OCI-LY3 (cell line): ENCODE data around the gene PRAMEF18.
"Not testable (repeated sequence)": the region's sequence is repeated elsewhere in the genome, so short reads cannot be mapped to it uniquely, and the experiment has no call there.

Source experiments
- H2AFZ ChIP-seq: fragments of 200-600, 300-600 bp; shearing (Covaris generic); 2 replicates; pipeline ENCODE4 v1.6.0; 2014; ENCODE audit warnings: antibody characterized with exemption, low read depth, low read length
- H3K27ac ChIP-seq: fragments of 200-600, 300-600 bp; sonication (generic); 2 replicates; pipeline ENCODE4 v1.5.1; 2014; ENCODE audit warnings: mild to moderate bottlenecking, low read length, moderate library complexity, mixed read lengths
- H3K27me3 ChIP-seq: fragments of 200-600, 300-600 bp; sonication (generic); 2 replicates; pipeline ENCODE4 v1.6.1; 2014; ENCODE audit warnings: low read depth, low read length, mixed read lengths
- H3K36me3 ChIP-seq: fragments of 200-600, 300-600 bp; sonication (generic); replicated peaks from 2 replicates; pipeline ENCODE3; 2014; ENCODE audit warnings: low read depth, low read length, mixed read lengths
- H3K4me1 ChIP-seq: fragments of 300-600, 200-600 bp; sonication (generic); 2 replicates; pipeline ENCODE4 v1.6.1; 2014; ENCODE audit warnings: low read length, mixed read lengths
- H3K4me2 ChIP-seq: fragments of 200-600, 300-600 bp; sonication (generic); 2 replicates; pipeline ENCODE4 v1.6.1; 2014; ENCODE audit warnings: low read length, mixed read lengths
- H3K4me3 ChIP-seq: fragments of 300-600, 200-600 bp; sonication (generic); 2 replicates; pipeline ENCODE4 v1.5.1; 2014; ENCODE audit warnings: antibody characterized with exemption, mild to moderate bottlenecking, low read length, moderate library complexity
- H3K79me2 ChIP-seq: fragments of 300-600, 200-600 bp; shearing (Covaris generic); 2 replicates; pipeline ENCODE4 v1.6.1; 2014; ENCODE audit warnings: mild to moderate bottlenecking, low read length, mixed read lengths
- H3K9ac ChIP-seq: fragments of 300-600, 200-600 bp; shearing (Covaris generic); 2 replicates; pipeline ENCODE4 v1.6.0; 2014; ENCODE audit warnings: mild to moderate bottlenecking, low read length, moderate library complexity
- H3K9me3 ChIP-seq: fragments of 200-600, 300-600 bp; shearing (Covaris generic); 2 replicates; pipeline ENCODE4 v1.6.1; 2014; ENCODE audit warnings: low read length, mixed read lengths; ENCODE audit not compliant: insufficient read depth
- H4K20me1 ChIP-seq: fragments of 200-600, 300-600 bp; sonication (generic); 2 replicates; pipeline ENCODE4 v1.6.1; 2016; ENCODE audit warnings: low read length, mixed read lengths; ENCODE audit not compliant: insufficient read depth

PRAMEF18 gene, protein sequence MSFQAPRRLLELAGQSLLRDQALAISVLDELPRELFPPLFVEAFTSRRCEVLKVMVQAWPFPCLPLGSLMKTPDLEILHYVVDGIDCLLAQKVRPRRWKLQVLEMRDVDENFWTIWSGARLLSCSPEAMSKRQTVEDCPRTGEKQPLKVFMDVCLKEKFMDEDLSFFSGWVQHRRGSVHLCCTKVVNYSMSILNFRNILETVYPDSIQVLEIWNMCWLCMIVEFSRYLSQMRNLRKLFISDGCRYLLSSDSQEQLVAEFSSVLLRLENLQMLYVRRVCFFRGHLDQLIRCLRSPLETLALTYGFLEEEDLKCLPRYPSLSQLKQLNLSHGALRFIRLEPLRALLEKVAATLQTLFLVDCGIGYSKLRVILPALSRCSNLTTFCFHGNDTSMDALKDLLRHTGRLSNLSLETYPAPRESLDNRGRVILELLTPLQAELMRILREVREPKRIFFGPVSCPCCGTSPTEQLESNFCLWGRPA

DNA sequence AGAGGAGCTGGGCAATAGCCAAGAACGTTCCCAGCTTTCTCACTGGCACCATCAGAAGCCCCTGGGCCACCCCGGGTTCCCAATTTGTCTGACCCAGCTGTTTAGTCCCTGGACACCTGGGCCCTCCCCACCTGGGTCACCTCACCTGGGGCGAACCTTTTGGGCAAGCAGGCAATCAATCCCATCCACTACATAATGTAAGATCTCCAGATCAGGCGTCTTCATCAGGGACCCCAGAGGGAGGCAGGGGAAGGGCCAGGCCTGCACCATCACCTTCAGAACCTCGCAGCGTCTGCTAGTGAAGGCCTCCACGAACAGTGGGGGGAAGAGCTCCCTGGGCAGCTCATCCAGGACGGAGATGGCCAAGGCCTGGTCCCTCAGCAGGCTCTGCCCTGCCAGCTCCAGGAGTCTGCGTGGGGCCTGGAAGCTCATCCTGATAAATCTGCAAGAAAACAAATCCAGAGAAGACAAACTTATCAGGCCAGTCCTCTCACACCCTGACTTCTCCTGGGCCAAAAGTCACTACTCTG, at the start of gene PRAMEF18:
Gene PRAMEF18, minus strand, starts transcription at position 480 of the 530 bp plus-strand sequence. Its CDS starts 48 bp downstream, at position 432.
- H3K4me1 ChIP-seq, H3K9me3 ChIP-seq, H3K27me3 ChIP-seq, H3K27ac ChIP-seq, H3K9ac ChIP-seq, H3K4me2 ChIP-seq, H2AFZ ChIP-seq, H3K79me2 ChIP-seq, H4K20me1 ChIP-seq, H3K36me3 ChIP-seq, H3K4me3 ChIP-seq: not testable (repeated sequence)

DNA sequence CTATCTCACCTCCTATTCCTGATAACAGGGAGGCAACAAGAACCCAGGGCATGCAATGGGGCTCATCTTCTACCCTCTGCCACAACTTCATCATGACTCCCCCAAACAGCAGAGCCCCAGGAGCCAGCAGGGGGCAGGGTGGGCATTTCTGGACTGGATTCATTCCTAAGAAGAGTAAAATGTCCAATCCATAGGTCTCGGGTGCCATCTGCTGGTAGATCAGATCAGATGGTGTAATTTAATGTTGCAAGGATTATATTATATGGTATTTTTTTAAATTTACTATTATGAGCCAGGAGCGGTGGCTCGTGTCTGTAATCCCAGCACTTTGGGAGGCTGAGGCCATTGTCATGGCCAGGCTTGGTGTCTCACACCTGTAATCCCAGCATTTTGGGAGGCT, 39.2 kb upstream of the PRAMEF18 start:
- H3K9me3 ChIP-seq, H3K4me2 ChIP-seq, H3K79me2 ChIP-seq, H3K9ac ChIP-seq, H3K4me1 ChIP-seq, H3K27ac ChIP-seq, H3K4me3 ChIP-seq, H4K20me1 ChIP-seq, H2AFZ ChIP-seq, H3K27me3 ChIP-seq, H3K36me3 ChIP-seq: not testable (repeated sequence)

DNA sequence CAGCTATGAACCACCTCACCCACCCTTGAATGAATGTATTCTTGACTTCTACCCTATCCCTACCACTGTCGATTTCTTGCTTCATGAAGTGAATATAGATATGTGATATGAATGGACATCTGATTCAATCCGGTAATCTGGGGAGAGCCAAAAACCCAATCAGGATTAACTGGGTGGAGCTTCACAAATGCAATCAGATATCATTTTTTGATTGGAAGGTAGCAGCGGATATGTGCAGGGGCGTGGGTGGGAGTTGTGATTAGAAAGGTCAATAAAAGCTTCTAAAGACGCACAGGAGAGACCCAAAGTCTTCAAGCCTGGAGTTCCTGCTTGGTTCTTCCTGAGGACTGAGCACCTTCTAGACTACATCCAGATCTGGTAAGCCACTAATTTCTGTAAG, 27.9 kb upstream of the PRAMEF18 start, which contains the start of gene PRAMEF5:
Gene PRAMEF5, plus strand, starts transcription at position 301 of the 400 bp plus-strand sequence. CDS start 5,071 bp downstream, outside the sequence.
- not testable (repeated sequence) for H3K36me3 ChIP-seq, H2AFZ ChIP-seq, H3K27ac ChIP-seq, H4K20me1 ChIP-seq, H3K79me2 ChIP-seq, H3K9me3 ChIP-seq, H3K9ac ChIP-seq, H3K27me3 ChIP-seq, H3K4me2 ChIP-seq, H3K4me3 ChIP-seq, H3K4me1 ChIP-seq

DNA sequence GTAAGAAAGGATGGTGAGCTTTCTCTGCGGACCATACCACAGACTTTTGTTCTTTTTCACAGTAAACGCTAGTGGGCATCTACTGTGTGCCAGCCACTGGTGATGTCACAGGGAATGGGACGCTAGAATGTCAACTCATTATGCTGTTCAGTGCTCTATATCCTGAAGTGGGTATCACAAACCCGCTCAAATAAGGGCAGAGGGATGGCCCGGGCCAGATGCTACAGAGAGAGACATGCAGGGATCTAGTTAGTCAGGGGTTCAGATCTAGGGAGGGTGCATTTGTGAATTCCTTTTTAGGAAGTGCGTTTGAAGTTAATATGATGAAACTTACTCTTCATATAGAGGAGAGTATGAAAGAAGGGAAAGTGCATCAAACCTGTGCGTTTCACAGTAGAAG, 21.2 kb upstream of the PRAMEF18 start:
- H2AFZ ChIP-seq, H3K9me3 ChIP-seq, H3K79me2 ChIP-seq, H4K20me1 ChIP-seq, H3K9ac ChIP-seq, H3K4me1 ChIP-seq, H3K4me2 ChIP-seq, H3K27me3 ChIP-seq, H3K36me3 ChIP-seq, H3K4me3 ChIP-seq, H3K27ac ChIP-seq: not testable (repeated sequence)

DNA sequence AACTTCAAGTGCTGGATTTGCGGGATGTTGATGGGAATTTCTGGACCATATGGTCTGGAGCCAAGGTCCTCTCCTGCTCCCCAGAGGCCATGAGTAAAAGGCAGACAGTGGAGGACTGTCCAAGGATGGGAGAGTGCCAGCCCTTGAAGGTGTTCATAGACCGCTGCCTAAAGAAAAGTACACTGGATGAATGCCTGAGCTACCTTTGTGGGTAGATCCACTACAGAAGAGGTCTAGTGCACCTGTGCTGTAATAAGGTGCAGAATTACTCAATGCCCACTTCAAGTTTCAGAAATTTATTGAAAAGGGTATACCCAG, 20.6 kb upstream of the PRAMEF18 start:
- H3K9ac ChIP-seq, H4K20me1 ChIP-seq, H3K4me3 ChIP-seq, H3K79me2 ChIP-seq, H3K4me1 ChIP-seq, H3K4me2 ChIP-seq, H2AFZ ChIP-seq, H3K27ac ChIP-seq, H3K36me3 ChIP-seq, H3K9me3 ChIP-seq, H3K27me3 ChIP-seq: not testable (repeated sequence)

DNA sequence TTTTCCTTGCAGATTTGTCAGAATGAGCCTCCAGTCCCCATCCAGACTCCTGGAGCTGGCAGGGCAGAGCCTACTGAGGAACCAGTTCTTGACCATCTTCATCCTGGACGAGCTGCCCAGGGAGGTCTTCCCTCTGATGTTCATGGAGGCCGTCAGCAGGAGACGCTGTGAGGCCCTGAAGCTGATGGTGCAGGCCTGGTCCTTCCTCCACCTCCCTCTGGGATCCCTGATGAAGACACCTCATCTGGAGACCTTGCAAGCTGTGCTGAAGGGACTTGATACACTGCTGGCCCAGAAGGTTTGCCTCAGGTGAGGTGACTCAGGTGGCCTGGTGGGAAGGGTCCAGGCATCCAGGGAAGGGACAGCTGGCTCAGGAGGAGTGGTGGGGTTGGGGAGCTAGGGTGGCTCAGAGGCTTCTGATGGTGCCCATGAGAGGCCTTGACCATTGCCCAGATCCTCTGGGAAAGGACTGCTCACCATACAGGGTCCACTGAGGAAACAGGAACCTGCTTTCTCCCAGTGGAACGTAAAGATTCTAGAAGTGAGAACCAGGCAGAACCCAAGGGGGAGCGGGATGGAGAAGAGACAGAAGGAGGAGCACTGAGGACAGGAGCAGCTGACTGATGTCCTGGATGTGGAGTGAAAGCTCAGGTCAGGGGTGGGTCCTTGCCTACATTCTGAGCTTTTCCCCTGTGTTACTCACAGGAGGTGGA, 20.0 kb upstream of the PRAMEF18 start:
- not testable (repeated sequence) for H3K9me3 ChIP-seq

DNA sequence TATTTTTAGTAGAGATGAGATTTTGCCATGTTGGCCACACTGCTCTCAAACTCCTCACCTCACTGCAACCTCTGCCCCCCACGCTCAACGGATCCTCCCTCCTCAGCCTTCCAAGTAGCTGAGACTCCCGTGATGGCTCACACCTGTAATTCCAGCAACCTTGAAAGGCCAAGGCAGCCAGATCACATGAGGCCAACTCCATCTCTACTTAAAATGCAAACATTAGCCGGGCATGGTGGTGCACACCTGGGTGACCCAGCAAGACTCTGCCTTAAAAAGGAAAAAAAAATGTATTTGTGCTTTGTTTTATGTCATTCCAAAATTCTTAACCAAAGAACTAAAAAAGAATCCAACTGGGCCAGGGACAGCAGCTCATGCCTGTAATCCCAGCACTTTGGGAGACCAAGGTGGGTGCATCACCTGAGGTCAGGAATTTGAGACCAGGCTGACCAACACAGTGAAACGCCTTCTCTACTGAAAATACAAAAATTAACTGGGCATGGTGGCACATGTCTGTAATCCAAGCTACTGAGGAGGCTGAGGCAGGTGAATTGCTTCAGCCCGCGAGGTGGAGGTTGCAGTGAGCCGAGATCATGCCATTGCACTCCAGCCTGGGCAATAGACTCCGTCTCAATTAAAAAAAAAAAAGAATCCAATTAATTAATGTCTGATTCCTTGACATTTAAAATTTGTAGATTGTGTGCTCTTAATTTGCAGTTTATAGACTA, 17.7 kb upstream of the PRAMEF18 start:
- not testable (repeated sequence) for H2AFZ ChIP-seq, H3K4me2 ChIP-seq, H3K9ac ChIP-seq, H3K36me3 ChIP-seq, H3K27ac ChIP-seq, H3K9me3 ChIP-seq, H4K20me1 ChIP-seq, H3K4me3 ChIP-seq, H3K4me1 ChIP-seq, H3K27me3 ChIP-seq, H3K79me2 ChIP-seq

More for the DNA sequence above, 20.0 kb upstream of the PRAMEF18 start:
- H3K79me2 ChIP-seq, H3K9ac ChIP-seq, H4K20me1 ChIP-seq, H3K4me1 ChIP-seq, H2AFZ ChIP-seq, H3K4me3 ChIP-seq, H3K27ac ChIP-seq, H3K36me3 ChIP-seq, H3K27me3 ChIP-seq, H3K4me2 ChIP-seq: not testable (repeated sequence)

DNA sequence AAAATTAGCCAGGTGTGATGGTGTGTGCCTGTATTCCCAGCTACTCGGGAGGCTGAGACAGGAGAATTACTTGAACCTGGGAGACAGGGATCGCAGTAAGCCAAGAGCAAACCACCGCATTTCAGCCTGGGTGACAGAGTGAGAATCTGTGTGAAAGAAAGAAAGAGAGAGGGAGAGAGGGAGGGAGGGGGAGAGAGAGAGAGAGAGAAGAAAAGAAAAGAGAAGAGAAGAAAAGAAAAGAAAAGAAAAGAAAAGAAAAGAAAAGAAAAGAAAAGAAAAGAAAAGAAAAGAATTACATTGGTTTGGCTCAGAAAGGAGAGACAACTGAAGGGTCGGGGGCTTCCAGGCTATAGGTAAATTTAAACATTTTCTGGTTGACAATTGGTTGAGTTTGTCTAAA, 13.7 kb upstream of the PRAMEF18 start:
- H3K27me3 ChIP-seq, H3K79me2 ChIP-seq, H2AFZ ChIP-seq, H3K4me3 ChIP-seq, H3K4me2 ChIP-seq, H3K9me3 ChIP-seq, H4K20me1 ChIP-seq, H3K4me1 ChIP-seq, H3K36me3 ChIP-seq, H3K27ac ChIP-seq, H3K9ac ChIP-seq: not testable (repeated sequence)

DNA sequence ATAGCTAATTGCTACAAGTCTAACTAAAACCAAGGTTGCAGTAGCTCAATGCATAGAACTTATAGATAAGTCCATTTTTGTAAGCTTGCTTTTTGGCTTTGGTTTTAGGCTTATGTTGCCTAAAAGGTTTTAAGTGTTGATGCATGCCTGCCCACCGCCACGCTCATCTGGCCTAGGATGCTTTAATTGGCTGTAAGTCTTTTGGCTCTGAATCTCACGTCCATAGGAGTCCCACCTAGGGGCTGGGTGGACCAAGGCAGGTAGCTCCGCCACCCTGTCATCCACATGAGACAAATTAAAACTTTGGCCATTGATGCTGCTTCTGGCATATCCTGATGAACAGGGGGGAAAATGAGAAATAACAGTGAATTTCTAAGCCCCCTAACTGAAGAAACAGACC, 11.6 kb upstream of the PRAMEF18 start:
- not testable (repeated sequence) for H3K4me3 ChIP-seq, H3K27me3 ChIP-seq, H3K27ac ChIP-seq, H3K9me3 ChIP-seq, H3K36me3 ChIP-seq, H2AFZ ChIP-seq, H3K4me1 ChIP-seq, H3K79me2 ChIP-seq, H3K4me2 ChIP-seq, H3K9ac ChIP-seq, H4K20me1 ChIP-seq
